NK-92 (cell line): ENCODE results near the gene USP10.

Experiments
- DNase-seq: peaks from one replicate; lab custom pipeline; 2025; ENCODE audit not compliant: unreplicated experiment; lab: John Stamatoyannopoulos, UW

The USP10 gene

GRCh38 chr16:84769416-84769815 is 69.6 kb downstream of the USP10 start:
- no peak for DNase-seq

- DNase-seq, result no peak
Measured at GRCh38 chr16:84773312-84773711, 73.5 kb downstream of the USP10 start.

DNA sequence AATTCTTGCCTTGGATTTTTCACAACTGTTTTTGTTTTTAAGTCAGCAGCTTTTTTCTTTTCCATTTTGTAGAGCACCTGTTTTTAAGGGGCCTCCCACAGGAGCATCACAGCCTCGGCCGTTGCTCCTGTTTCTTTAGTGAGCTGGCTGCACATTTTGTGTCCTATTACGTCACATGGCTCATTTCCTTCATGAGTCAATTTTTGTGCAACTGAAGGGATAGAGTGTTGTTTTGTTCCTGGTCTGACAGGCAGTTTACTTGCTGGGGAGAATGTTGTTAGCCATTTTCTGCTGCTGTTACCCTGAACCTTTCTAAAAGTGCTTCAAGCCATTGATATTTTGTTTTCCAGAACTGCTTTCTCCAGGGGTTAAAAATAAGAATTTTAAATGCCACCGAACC is 75.0 kb downstream of the USP10 start:
- no peak for DNase-seq

DNA sequence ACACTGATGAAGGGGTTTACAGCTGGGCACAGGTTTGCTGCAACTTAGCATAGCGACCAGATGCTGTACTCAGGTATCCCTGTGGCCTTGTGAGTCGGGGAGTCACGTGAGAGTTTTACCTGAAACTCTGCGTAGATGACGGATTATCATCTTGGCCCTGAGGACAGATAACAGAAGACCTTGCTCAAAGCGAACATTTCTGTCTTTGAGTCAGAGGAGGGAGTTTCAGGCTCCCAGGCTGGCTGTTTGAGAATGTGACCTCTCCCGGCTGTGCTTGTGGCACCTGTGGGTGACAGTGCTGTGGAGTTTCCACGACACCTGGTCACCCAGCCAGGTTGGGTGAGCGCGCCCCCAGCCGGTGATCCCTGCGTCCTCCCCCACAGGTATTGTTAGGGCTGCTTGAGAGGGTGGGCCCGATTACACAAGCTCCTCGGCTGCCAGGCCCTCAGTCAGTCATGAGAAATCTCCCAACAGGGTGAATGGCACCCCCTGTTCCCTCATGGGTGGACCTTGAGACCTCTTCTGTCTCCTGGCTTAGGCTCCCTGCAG is 75.5 kb downstream of the USP10 start:
- no peak for DNase-seq

DNA sequence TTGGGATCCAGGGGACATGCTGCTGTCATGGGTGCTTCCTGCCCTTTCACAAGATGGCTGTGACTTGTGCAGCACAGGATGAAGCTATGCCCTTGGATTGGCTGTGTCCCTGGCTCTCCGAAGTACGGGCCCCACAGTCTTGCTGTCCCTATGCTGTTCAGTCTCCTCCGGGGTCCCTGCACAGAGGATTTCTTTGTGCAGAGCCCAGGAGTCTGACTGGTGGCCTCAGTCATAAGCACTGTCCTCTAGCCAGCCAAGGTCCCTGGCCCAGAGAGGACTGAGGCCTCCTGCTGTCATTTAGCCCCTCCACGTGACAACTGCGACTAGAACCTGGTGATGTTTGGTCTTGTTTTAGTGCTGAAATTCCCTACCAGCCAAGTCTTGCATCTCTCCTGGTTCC is 77.6 kb downstream of the USP10 start:
- DNase-seq, result no peak

DNA sequence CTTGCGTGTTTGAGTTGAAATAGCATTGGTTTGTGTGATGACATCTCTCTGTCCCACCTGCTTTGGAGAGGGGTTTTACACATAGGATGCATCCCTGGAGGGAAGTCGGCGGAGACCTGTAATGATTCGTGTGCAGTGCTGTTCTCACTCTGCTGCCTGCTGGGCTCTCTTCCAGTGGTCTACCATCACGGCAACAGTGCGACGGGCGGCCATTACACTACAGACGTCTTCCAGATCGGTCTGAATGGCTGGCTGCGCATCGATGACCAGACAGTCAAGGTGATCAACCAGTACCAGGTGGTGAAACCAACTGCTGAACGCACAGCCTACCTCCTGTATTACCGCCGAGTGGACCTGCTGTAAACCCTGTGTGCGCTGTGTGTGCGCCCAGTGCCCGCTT is 78.9 kb downstream of the USP10 start:
- DNase-seq, result no peak

- DNase-seq, result no peak
Measured at GRCh38 chr16:84780063-84780462, 80.3 kb downstream of the USP10 start.

DNA sequence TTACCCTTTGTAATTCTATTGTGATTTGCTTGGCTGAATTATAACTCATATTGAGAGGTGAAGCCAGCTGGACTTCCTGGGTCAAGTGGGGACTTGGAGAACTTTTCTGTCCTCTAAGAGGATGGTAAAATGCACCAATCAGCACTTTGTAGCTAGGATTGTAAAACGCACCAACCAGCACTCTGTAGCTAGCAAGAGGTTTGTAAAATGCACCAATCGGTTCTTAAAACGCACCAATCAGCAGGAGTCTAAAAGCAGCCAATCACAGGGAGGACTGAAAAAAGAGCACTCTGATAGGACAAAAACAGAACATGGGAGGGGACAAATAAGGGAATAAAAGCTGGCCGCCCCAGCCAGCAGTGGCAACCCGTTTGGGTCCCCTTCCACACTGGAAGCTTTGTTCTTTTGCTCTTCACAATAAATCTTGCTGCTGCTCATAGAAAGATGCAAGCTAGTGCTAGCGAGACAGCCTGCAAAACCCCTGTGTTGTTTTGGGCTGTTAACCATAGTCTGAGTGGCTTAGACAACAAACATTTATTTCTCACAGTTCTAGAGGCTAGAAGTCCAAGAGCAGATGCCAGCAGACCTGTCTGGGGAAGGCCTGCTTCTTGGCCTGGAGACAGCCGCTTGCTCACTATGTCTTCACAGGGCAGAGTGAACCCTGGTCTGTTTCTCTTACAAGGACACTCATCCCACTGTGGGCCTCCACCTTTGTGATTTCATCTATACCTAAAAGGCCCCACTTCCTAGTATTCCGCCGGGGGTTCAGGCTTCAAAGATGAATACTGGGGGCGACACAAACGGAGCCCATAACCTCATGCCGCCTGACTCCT is 81.0 kb downstream of the USP10 start:
- DNase-seq, result no peak

- no peak for DNase-seq
Measured at GRCh38 chr16:84782846-84783245, 83.0 kb downstream of the USP10 start.

DNA sequence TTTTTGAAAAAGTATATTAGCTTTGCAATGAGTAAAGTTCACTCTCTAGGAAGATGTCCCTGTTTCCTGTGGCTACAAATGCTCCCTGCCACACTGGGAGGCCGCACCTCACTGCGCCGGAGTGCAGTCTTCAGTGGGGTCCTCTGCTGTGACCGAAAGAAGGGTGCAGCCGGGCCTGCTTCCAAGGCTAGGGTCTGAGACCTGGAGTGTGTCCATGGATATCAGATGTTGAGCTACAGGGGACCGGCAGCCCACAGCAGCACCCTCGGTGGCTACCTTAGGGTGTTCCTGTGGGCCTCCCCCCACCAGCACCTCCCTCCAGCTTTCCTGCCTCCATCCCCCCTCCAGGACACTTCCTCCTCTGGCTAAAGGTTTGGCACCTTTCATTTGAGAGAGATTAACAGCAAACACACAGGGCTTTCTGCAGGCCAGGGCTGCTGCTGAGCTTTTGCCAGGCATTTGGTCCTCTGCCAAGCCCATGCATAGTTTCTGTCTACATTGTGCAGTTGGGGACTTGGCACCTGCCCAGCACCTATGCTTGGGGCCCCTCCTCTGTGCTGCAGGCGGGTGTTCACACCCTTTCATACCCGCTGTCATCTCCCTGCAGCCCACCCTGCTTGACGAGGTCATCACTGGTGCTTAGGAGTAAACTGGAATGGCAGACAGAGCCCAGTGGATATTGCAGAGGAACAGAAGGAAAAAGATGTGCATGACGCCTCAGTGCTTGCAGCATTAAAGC is 86.2 kb downstream of the USP10 start:
- DNase-seq, result no peak

- no peak for DNase-seq
Measured at GRCh38 chr16:84786605-84787262, 86.9 kb downstream of the USP10 start.

DNA sequence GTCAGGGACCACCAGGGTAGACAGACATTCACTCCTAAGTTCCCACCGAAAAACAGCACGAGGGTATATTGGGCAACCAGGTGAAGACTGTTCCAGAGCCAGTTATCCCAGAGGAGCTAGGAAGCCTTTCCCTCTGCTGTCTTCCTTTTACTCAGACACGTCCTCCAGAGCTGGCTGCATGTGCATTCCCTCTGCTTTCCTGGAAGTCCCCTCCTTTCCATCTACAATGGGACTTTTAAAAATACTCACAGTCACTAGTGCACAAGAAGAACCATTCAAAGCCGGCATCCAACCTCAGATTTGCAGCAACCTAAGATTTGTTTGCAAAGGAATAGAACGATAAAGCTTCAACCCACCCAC is 87.4 kb downstream of the USP10 start:
- no peak for DNase-seq

DNA sequence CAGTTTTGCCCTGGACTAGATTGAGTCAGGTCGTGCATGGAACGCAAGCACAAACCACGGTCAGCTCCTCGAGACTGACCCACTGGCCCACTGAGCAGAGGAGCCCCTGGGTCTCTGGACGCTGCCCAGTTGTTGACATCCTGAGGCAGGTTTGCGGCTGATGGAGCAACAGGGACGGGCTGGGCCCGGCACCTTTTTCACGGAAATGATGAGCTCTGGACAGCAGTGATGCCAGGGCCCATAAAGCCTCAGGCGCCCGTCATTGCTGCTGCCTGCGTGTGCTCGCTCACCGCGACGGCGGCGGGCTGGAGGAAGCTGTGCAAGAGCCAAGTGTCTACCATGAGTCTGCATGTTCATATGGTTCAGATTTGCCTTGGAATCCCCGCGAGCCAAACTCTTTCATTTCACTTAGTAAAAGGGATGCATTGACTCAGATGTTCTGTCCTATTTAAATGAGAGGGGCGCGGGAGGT is 89.2 kb downstream of the USP10 start:
- no peak for DNase-seq

GRCh38 chr16:84789431-84789830 is 89.6 kb downstream of the USP10 start:
- no peak for DNase-seq

GRCh38 chr16:84790301-84790700 is 90.5 kb downstream of the USP10 start:
- DNase-seq, result no peak

- no peak for DNase-seq
Measured at GRCh38 chr16:84791088-84791487, 91.3 kb downstream of the USP10 start.

- no peak for DNase-seq
Measured at GRCh38 chr16:84791501-84791900, 91.7 kb downstream of the USP10 start.

DNA sequence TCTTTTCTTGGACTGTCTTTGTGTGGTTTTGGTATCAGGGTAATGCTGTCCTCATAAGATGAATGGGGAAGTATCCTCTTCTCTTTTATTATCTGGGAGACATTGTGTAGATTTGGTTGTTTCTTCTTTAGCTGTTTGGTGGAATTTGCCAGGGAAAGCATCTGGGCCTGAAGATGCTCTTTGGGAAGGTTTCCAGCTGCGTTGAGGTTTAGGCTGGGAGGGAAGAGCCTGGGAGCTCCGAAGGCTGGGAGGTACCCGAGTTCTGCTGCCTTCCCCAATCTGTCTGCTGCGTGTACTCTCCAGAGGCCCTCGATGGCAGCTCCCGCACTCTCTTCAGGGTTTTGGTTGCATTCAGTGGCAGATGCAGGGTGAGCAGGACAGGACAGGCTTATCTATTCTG is 94.4 kb downstream of the USP10 start:
- no peak for DNase-seq

GRCh38 chr16:84794626-84795025 is 94.8 kb downstream of the USP10 start:
- no peak for DNase-seq

- DNase-seq, result no peak
Measured at GRCh38 chr16:84795329-84796053, 95.7 kb downstream of the USP10 start.
